Lung microvascular endothelial cell (primary cell): ENCODE results near the gene SLC2A10. TPM values are rescaled to one million over a fixed set of nuclear protein-coding genes. Genes with fewer than 3 reads are reported as not detected.

Experiments
- DNase-seq, 2 donors: peaks; one replicate each; pipeline versions ENCODE4 v3.0.0 to v3.0.0-alpha.2; 2010; ENCODE audit warnings: low read depth in 2 of 2
- total RNA-seq: library from RNA; depleted of rRNA; stranded (reverse); fragments of >200 nt; gene quantifications from 2 replicates; pipeline ENCODE4 v1.2.1, GENCODE V29; 2014

SLC2A10 gene
- total RNA-seq, 1 donor from 2014 or later = 9.5 TPM

- DNase-seq = no peak
Measured at GRCh38 chr20:46725186-46726165, 16.0 kb downstream of the SLC2A10 start.

- DNase-seq = no peak
Measured at GRCh38 chr20:46731770-46732169, 22.3 kb downstream of the SLC2A10 start.

- DNase-seq = no peak
Measured at GRCh38 chr20:46735436-46735835, 26.0 kb downstream of the SLC2A10 start.

GRCh38 chr20:46739431-46740213, 30.2 kb downstream of the SLC2A10 start:
- no peak for DNase-seq

- DNase-seq = no peak
Measured at GRCh38 chr20:46740214-46740609, 30.8 kb downstream of the SLC2A10 start.

- no peak for DNase-seq
Measured at GRCh38 chr20:46741924-46742668, 32.6 kb downstream of the SLC2A10 start.

- no peak for DNase-seq
Measured at GRCh38 chr20:46742669-46743045, 33.2 kb downstream of the SLC2A10 start.

- no peak for DNase-seq
Measured at GRCh38 chr20:46743088-46743487, 33.6 kb downstream of the SLC2A10 start.

GRCh38 chr20:46746956-46747526, 37.6 kb downstream of the SLC2A10 start:
- no peak for DNase-seq

- DNase-seq = no peak
Measured at GRCh38 chr20:46749147-46749546, 39.7 kb downstream of the SLC2A10 start.

- no peak for DNase-seq
Measured at GRCh38 chr20:46751856-46752255, 42.4 kb downstream of the SLC2A10 start.

- DNase-seq = peak; percentile 59 to 71
Measured at GRCh38 chr20:46752728-46753127, 43.3 kb downstream of the SLC2A10 start.

GRCh38 chr20:46755483-46756413, 46.3 kb downstream of the SLC2A10 start:
- no peak for DNase-seq

GRCh38 chr20:46756419-46756818, 47.0 kb downstream of the SLC2A10 start:
- no peak for DNase-seq

GRCh38 chr20:46757135-46757534, 47.7 kb downstream of the SLC2A10 start:
- DNase-seq = no peak

- peak; percentile 48 to 57 for DNase-seq
Measured at GRCh38 chr20:46757754-46758678, 48.6 kb downstream of the SLC2A10 start.

- DNase-seq = no peak
Measured at GRCh38 chr20:46758929-46759669, 49.6 kb downstream of the SLC2A10 start.

- DNase-seq = no peak
Measured at GRCh38 chr20:46761566-46761965, 52.1 kb downstream of the SLC2A10 start.
